ENCODE measurements around the gene SPON2.

The SPON2 gene

DNA sequence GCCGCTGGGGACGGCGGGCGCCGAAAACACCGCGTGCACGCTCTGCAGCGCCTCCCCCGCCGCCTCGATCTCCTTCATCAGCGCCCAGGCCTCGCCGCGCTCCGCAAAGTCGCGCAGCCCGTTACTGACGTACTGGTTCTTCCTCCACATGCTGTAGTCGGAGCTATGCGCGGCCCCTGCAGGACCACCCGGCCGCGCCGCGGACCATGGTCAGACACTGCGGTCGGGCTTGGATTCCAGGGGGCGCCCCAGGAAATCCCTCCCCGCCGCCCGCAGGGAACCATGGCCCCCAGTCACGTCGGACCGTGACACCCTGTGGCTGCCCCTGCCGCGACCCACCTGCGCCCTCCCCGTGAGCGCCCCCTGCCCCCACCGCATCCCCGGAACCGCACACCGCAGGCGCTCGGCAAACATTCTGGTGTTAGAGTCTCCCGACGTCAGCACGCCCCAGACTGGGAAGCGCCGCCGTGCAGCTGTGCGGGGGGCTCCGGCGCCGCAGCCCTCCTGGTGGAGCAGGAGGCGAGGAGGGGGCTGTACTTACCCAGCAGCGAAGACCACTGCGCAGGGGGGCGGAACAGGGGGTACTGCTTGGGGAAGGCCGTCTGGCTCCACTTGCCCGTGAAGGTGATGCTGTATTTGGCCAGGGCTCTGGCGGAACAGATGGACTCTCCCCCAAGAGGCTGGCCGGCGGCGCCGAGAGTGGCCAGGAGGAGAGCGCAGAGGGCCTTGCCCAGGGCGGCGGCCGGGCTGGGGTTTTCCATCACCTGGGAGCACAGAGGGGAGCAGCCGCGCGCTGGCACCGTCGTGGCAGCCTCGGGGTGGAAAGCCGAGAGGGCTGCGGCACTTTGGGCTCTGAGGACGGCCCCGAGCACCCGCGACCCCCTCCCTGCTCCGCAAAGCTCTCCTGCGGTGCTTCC lies 814 bp downstream of the SPON2 start:
- DNase-seq, result peak; percentile 60 to 63

DNA sequence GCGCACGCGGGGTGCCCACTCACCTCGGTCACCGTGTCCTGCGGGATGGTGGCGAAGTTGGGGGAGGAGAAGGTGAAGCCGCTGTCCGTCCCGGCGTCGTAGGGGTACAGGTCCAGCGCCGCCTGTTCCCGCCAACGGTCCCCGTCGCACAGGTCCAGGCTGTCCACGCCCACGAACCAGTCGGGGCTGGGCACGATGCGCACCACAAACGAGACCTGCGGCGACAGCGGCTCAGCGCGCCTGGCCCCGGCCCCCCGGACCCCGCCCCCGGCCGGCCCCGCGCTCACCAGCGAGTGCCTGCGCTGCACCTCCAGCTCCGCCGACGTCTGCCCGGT lies 1.4 kb downstream of the SPON2 start:
- no peak for DNase-seq

DNA sequence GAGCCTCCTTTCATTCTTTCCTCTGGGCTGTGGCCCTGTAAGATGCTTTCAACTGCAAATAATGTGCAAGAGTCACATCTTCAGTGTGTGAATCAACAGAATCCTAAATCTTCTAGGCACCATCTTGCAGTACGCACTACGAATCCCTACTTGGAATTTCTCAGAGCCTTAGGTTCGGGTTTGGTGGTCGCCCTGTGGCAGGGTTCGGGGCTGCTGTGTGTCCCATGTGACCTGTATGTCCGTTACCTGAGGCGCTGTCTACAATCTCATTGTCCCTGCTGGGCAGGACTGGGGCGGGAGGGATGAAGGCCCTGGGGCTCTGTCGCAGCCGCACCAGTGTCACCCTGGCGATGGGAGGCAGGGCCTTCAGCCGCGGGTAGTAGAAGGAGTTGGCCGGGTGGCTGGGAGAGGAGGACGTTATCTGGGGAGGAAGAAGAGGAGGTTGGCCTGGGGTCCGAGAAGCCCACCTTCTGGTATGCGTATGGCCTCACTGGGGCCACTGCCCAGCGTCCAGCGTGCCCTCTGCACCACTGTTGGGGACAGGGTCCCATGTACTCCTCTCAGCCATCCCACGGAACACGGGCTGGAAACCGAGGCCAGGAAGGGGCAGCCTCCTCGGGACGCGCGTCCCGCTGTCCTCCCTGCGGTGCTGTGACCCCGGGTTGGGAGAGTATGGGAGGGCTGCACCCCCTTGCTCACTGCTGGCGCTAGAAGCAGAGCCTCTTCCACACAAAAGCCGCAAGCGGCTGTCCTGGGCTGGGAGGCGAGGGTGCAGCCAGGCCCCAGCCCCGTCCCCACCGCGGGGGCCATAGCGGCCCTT lies 2.0 kb downstream of the SPON2 start:
- DNase-seq, result no peak

DNA sequence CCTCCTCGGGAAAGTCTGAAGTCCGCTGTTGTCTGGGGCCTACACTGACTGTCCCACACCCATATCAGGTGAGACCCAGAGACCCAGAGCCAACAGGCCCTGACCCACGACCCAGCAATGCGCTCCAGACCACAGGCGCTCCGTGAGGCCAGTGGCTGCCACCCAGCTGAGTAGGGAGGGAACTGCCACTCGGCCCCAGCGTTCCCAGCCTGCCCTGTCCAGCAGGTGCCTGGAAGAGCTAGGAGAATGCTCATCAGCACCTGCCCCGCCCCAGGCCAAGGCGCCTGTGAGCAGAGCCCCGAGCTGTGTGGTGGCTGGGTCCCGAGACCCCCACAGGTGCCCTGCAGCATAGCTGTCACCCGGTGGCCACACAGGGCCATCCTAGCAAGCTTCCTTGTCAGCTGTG lies 2.7 kb downstream of the SPON2 start:
- DNase-seq, result no peak

DNA sequence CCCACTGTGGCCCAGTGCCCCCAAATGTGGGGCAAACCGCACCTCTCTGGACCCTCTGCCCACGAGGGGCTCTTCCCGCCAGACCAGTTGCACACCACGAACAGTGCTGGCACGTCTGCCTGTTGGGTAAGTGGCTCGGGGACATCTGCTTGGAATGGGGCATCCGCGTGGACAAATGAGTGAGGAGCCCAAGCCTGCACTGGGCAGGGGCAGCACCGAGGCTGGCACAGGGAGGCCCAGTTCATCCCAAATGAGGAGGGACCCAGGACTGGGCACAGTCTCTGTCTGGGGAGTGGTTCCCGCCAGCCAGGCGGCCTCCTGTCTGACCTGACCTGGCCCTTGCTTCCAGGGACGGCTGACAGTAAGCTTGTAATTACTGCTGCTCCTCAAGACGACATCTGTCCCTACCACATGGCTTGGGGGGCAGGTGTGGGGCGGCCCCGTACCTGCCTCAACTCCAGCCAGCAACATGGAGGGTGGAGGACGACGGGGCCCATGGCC lies 3.2 kb downstream of the SPON2 start:
- DNase-seq, result no peak

DNA sequence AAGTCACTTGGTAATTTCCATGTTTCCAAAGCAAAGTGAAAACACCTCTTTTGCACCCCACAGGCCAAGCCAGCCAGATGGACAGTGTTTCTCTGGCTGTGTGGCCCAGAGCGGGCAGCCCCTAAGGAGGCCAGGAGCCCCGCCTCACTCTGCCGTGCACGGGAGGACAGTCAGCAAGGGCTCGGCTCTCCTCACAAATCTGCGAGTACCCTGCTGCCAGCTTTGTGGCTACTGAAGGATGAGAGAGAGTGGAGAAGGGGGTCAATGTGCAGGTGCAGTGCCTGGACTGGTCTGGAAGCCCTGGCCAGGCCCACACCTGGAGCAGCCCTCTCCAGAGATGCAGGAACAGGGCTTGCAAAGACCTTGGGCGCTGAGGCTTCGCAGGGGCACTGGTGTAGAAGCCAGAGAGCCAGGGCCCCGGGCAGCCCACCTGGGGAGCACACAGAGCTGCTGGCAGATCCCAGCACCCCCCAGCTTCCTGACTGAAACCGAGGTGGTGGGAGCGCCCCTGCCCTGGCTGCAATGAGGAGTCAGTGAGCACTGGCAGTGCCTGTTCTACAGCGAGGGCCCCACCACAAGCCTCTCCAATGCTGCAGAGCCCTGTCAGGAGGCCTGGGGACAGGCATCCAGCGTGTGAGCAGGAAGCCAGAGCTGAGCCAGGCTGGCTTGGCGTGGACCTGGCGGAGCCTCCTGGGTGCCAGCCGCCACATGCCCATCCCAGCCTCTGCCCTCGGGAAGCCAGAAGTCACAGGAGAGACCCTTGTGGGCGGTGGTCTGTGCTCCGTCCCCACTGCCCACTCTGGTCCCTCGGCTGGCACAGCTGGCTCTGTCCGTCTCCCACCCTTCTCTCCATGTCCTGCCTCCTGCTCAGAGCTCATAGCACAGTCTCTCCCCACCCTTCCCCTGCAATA lies 3.9 kb downstream of the SPON2 start:
- no peak for DNase-seq

DNA sequence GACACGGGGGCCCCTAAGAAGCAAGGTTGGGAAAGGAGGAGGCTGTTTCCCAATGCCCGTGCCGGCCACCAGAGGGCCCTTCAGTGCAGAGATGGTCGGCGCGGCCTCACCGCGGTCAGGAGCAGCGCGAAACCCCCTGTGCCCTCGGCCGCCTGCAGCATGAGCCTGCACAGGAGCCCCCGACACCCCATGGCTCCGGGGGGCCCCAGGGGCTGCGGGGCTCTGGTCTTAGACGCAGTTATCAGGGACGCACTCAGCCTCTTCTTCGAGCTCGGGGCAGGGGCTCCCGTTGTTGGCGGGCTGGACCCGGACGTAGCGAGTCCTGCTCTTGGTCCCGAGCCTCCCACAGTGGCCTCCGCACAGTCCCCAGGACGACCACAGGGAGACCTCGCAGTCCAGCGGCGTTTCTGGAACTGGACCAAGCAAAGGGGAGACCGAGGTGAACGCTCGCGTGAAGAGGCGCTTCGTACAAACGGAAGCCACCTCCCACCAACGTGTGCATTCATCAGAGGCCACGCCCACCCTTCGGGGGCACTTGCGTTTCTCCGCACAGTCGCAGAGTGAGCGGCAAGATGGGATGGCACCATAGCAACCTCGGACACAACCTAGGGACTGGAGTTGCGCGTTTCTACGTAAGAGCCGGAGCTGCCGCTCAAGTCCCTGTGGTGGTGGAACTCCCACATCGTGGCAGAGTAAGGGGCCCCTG lies 5.0 kb downstream of the SPON2 start:
- peak; percentile 91 to 95 for DNase-seq

DNA sequence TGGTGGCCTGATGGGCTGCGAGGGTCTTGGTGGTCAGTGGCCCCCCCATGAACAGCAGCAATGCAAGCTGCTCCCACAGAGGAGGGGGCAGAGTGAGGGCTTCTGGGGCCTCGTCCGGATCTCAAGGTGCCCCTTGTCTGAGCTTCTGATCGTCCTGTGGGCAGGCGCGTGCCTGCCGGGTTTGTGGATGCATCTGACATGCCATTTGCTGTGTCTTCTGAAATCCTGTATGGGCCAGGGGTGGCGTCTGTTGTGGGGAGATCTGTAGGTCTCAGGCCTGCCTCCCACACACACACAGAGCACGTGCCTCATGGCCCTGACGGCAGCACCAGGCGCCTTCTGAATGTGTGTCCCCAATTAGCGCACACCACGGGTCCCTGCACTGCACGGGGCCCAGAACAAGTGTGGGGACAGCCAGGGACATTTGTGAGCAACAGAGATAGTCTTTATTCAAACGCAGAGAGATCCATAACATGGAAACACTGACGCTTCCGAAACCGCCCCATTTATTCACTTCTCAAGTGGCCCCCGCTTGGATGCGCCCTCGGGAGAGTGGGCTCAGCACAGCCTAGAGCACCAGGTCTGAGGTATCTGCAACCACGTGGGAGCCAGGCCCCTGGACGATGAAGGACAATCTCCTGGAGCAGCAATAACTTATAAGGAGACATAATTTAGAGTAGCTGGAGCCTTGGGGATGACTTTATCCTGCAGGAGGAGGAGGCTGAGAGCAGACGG lies 5.7 kb downstream of the SPON2 start:
- DNase-seq, result no peak

DNA sequence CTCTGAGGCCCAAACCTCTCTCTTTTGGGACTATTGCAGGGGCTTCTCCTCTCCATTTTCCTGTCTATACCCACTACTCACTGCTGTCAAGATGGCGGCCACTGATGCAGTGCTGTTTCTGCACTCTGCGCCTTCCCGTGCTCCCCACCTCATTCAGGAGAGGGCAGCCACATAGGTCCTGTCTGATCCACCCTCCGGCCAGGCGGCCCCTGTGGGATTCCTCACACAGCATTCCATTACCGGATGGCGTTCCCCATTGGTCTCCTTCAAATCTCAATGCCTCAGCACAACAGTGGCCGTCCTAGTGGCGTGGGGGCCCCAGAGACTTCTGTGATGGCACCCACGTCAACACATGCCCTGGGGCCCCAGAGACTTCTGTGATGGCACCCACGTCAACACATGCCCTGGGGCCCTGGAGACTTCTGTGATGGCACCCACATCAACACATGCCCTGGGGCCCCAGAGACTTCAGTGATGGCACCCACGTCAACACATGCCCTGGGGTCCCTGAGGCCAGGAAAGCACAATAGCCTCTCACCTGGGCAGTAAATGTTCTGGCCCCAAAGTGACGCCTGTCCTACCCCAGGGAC lies 7.3 kb downstream of the SPON2 start:
- DNase-seq, result no peak

DNA sequence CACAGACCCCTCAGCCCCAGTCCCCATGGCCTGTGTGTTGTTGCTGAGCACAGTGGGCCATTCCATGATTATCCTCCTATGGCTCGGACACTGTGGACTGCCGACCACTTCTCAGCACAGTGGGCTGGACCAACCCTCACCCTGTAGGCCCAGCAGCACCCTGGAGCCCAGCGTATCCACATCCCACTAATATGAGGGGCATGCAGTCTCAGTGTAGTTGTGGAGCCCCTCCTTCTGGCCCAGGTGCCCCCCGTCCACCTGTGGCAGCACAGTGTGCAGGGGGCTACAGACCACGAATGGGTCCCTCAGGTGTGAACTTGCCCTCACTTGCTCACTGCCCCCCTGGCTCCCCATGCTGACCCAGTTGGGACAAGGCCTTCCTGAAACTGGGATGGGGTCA lies 7.9 kb downstream of the SPON2 start:
- DNase-seq, result no peak

DNA sequence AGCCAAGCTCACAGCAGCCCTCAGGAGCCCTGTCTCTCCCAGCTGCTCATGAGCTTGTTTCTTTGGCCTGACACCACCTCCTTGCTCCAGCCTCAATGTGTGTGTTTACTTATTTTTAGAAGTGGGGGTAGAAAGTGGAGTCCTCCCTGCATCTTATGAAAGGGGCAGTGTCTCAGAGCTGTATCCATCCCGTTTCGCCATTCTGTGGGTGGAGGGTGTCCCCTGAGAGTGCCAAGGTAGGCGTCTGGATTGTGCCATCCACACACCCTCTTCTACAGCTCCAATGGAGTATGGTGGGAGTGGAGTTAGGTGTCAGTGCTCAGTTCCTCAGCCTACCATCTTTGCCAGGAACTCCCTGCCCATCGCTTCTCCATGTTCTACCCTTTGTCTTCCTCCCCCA lies 8.3 kb downstream of the SPON2 start:
- DNase-seq, result no peak

DNA sequence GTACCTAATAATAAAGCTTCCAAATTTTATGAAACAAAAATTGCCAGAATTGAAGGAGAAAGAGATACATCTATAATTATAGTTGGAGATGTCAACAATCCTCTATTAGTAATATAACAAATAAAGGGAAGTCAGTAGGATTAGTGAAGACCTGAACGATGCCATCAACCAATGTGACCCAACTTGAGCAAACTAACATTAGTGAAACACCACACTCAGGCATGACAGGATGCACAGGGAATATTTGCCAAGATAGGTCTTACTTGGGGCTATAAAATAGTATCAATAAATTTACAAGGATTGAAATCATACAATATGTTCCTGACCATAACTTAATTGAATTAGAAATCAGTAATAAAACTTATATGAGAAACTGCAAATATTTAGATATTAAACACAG lies 12.0 kb downstream of the SPON2 start:
- no peak for DNase-seq

DNA sequence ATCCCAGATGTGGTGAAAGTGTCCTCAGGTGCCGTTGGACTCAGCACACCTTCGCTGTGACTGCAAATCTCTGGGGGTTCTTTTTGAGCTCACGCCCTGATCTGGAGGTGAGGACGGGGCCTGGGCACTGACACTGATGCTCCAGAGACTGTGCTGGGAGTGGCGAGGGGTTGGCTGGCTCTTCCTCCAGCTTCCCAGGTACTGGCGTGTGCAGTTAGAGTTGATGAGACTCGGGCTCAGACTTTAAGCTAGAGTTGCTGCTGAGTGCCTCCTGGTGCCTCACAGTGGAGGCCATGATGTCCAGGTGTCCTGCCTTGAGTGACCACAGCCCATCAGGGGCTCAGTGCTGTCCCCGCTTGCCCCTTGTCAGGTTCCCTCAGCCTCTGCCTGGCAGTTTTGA lies 16.3 kb downstream of the SPON2 start:
- no peak for DNase-seq

DNA sequence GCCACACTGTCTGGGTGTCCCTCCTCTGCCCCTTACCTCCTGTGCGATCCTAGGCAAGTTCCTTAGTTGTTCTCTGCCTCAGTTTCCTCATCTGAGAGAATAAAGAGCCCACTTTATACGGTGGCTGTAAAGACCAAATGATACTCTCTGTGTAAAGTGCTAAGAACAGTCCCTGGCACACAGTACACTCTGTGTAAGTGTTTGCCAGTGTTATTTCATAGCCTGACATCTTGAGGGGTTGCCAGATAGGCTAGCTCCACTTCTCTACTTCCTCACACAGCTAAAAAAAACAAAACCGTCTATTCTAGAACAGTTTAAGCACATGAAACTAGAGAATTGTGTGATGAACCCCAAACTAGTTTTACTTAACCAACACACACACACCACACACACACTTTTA lies 17.1 kb downstream of the SPON2 start:
- no peak for DNase-seq

DNA sequence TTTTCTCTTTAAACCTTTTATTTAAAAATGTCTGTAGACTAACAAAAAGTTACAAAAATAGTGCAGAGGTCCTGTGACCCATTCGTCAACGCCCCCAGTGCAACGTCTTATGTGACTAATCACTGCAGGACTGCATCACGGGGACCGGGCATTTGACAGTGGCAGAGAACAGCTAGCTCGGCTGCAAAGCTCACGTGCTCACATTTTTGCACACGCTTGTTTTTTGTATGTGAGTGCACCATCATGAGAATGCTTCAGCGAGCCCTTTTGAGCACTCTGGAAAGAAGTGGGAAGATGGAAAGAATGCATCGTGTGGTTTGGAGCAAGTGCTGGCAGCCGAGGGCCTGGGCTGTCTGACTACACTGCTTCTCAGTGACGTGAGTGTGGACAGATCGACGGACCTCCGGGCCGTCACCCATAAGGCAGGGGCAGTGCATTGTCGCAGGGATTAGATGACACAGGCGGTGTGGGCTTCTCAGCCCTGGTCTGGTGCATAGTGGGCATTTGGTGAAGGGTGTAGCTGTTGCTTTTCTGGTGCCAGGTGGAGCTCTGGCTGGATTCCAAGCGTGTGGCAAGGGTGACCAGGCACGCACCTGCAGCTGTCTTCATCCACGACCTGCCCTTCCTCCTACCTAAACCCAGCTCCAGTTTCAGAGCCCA lies 17.7 kb downstream of the SPON2 start:
- DNase-seq, result no peak

DNA sequence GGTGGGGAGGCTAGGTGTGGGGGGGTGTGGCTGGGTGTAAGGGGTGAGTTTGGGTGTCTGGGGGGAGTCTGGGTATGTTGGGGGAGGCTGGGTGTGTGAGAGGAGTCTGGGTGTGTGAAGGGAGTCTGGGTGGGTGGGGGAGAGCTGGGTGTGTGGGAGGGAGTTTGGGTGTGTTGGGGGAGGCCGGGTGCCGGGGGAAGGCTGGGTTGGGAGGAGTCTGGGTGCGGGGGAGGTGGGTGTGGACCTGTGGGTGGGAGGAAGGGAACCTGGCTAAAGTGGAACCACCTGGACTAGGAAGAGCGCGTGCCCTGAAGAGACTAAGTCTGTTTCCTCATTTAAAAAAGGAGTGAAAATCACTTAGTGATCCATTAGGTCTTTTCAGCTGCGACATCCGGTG lies 18.3 kb downstream of the SPON2 start:
- no peak for DNase-seq

DNA sequence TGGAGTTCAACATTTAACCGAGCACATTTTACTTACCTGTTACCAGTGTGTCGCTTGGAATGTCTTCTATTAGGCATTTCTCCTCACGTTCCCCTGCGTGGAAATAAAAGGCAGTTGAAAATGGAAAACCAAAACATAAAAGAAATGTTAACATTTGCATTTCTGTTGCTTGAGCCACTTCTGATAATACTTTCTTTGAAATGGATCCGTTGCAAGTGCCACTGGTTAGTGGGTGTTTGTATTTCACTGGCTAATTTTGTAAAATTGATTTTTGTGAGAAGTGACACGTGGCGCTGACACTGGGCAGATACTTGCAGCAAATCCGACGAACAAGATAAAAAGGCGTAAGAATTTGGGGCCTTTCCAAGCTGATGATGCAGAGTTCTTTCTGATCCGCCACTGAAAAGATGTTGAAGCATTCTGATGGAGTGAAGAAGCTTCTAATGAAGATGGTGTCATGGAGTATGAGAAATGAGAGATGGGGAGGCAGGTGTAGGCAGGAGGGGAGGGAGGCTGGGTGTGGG lies 18.8 kb downstream of the SPON2 start:
- DNase-seq, result no peak

DNA sequence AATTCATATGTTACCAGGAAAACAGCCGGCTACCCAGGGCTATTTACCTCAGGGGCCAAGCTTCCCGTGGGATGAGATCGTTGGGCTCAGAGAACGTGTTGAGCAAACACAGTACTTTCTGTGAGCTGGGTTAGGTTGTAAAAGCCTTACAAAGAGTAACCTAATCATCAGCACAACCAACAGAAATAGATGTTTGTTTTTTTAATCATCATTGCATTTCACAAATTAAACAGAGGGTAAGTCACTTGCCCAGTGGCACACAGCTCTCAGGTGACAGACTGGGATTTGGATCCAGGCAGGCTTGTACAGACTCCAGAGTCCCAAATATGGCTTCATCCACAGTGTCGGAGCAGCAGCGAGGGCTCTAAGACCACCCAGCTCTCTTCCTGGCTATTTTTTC lies 20.1 kb downstream of the SPON2 start:
- DNase-seq, result no peak

DNA sequence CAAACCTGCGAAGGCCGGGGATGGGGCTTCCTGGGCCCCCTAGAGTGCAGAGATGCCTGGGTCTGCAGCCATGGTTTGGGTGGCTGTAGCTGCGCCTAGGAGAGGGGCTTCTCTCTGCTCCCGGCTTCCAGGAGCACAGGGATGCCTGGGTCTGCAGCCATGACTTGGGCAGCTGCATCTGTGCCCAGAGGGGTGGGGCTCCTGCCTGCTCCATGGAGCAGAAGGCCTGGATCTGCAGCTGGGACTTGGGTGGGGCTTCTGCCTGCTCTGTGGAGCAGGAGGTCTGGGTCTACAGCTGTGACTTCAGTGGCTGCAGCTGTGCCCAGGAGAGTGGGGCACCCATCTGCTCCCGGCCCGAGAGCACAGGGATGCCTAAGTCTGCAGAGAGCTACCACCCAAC lies 20.8 kb downstream of the SPON2 start:
- no peak for DNase-seq

DNA sequence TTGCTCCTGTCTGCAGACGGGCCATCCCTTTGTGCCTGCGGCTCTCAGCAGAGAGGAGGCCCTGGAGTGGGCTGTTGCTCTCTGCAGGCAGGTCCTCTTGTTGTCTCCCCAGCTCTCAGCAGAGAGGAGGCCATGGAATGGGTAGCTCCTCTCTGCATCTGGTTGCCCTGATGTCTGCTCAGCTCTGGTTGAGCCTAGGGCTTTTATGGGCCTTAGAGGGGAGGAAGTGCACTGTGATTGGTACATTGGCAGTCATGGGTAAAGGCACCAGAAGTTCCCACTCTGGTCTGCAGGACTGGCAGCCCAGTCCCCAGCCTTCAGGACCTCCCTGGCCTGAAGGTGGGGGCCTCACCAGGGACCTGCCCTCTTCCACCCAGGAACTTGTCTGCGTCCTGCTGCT lies 21.5 kb downstream of the SPON2 start:
- DNase-seq, result no peak

All from CD4-positive, alpha-beta T cell treated with Interleukin-1 beta for 1 hour (primary cell).